Small intestine (tissue), 7 donors: Measurements from ENCODE around the gene IER3. TPM values are rescaled to one million over a fixed set of nuclear protein-coding genes. Genes with fewer than 3 reads are reported as not detected.
A peak's percentile ranks its signal among the peaks of the same experiment; 100 is the strongest.

Experiments used
- DNase-seq, 2 donors: peaks; one replicate each; pipeline versions ENCODE4 v3.0.0 to v3.0.0-alpha.2; 2013
- FAIRE-seq: peaks from 2 replicates; lab custom pipeline; 2012; peaks lifted over from hg19 to GRCh38; lab: Jason Lieb, UNC
- H3K27ac ChIP-seq, 3 donors: one replicate each; pipeline ENCODE4 v1.5.1; 2013; ENCODE audit warnings: low read length in 2 of 3, mild to moderate bottlenecking in 2 of 3, control low read depth in 1 of 3, inconsistent platforms in 1 of 3, low read depth in 1 of 3, moderate library complexity in 1 of 3
- H3K27me3 ChIP-seq, 3 donors: one replicate each; pipeline ENCODE4 v1.6.1; 2013; ENCODE audit warnings: low read length in 3 of 3, inconsistent platforms in 1 of 3; ENCODE audit not compliant: control insufficient read depth in 3 of 3, insufficient read depth in 3 of 3
- H3K36me3 ChIP-seq, 3 donors: one replicate each; pipeline ENCODE4 v1.6.1; 2013; ENCODE audit warnings: low read length in 3 of 3, inconsistent platforms in 1 of 3, low read depth in 1 of 3, mild to moderate bottlenecking in 1 of 3, moderate library complexity in 1 of 3; ENCODE audit not compliant: control insufficient read depth in 3 of 3, insufficient read depth in 2 of 3
- H3K4me1 ChIP-seq, 3 donors: one replicate each; pipeline ENCODE4 v1.6.1; 2013; ENCODE audit warnings: low read length in 2 of 3, inconsistent platforms in 1 of 3, low read depth in 1 of 3, mild to moderate bottlenecking in 1 of 3, moderate library complexity in 1 of 3; ENCODE audit not compliant: control insufficient read depth in 3 of 3, insufficient read depth in 2 of 3
- H3K4me3 ChIP-seq, 3 donors: one replicate each; pipeline ENCODE4 v1.5.1; 2013; ENCODE audit warnings: low read length in 3 of 3, control low read depth in 1 of 3, inconsistent platforms in 1 of 3, low read depth in 1 of 3, mild to moderate bottlenecking in 1 of 3, moderate library complexity in 1 of 3
- H3K9me3 ChIP-seq, 2 donors: one replicate each; pipeline ENCODE4 v1.6.1; 2013; ENCODE audit warnings: low read depth in 1 of 2, low read length in 1 of 2; ENCODE audit not compliant: control insufficient read depth in 2 of 2, insufficient read depth in 1 of 2
- WGBS, 3 donors: extraction: QIAGEN DNeasy Blood & Tissue Kit; methylation state at CpG; one replicate each; pipeline ENCODE4 v1.1.7; 2013; 5-methylcytosine and 5-hydroxymethylcytosine counted together
- polyA plus RNA-seq, 4 donors: library from polyadenylated mRNA; stranded (reverse) in 3 of 4; unstranded in 1 of 4; fragments of 200-250 nt in 3 of 4; fragments of 120-200 nt in 1 of 4; gene quantifications; one replicate each; pipeline versions ENCODE4 v1.2.1 to v1.2.3, GENCODE V29; 2013
- donor health status: healthy with polysubstance abuse.
- donor health status: control.
- donor health status: control.
- donor health status: Bipolar disorder and iron deficiency.
- donor health status: healthy.

The IER3 gene
- polyA plus RNA-seq, 4 donors = 13.4 to 69.5 (median 14.7) TPM

GRCh38 chr6:30782425-30783014 is 38.2 kb upstream of the IER3 start:
- H3K27ac ChIP-seq = peak overlapping the region; percentile 46 to 96 (median 95)
- no peaks in the 10 kb centered on the region for H3K36me3 ChIP-seq
- no peaks in the 10 kb centered on the region for H3K9me3 ChIP-seq
- H3K4me3 ChIP-seq = no peak overlapping the region
- DNase-seq (peak in 1 of 2 donors; percentile 39), FAIRE-seq (no peak)
- no peaks in the 10 kb centered on the region for H3K27me3 ChIP-seq
- peaks cover 0 to 41% (median 6%) of the 10 kb centered on the region in 3 donors for H3K4me1 ChIP-seq

GRCh38 chr6:30781743-30782424 is 37.5 kb upstream of the IER3 start:
- FAIRE-seq = no peak
- WGBS, 3 donors = 11 to 20% (median 14%) methylated on average over 13 of the region's 13 CpGs
- DNase-seq = peak; percentile 89 to 93
- H3K9me3 ChIP-seq = no peaks in the 10 kb centered on the region
- no peak overlapping the region for H3K4me3 ChIP-seq
- H3K27me3 ChIP-seq = no peaks in the 10 kb centered on the region
- H3K4me1 ChIP-seq = peaks cover 0 to 47% (median 6%) of the 10 kb centered on the region in 3 donors
- H3K36me3 ChIP-seq = no peaks in the 10 kb centered on the region
- peak overlapping the region; percentile 46 to 96 (median 95) for H3K27ac ChIP-seq

- 73 to 86% (median 85%) methylated on average over 4 of the region's 4 CpGs for WGBS, 3 donors
- Histone ChIP-seq H3K27me3 (no peaks in the 10 kb centered on the region), H3K36me3 (no peaks in the 10 kb centered on the region), H3K4me3 (no peak overlapping the region), H3K9me3 (no peaks in the 10 kb centered on the region), H3K27ac (peak overlapping the region; percentile 46 to 96 (median 95)), H3K4me1 (peaks cover 0 to 53% (median 6%) of the 10 kb centered on the region in 3 donors)
- FAIRE-seq (no peak), DNase-seq (no peak)
Observed at GRCh38 chr6:30781395-30781742, 37.0 kb upstream of the IER3 start.

GRCh38 chr6:30780642-30780920 is 36.2 kb upstream of the IER3 start:
- Histone ChIP-seq H3K27me3 (no peaks in the 10 kb centered on the region), H3K36me3 (no peaks in the 10 kb centered on the region), H3K27ac (peak overlapping the region in 1 of 3 donors; percentile 76), H3K9me3 (no peaks in the 10 kb centered on the region), H3K4me3 (no peak overlapping the region), H3K4me1 (peaks cover 0 to 55% (median 6%) of the 10 kb centered on the region in 3 donors)
- no peak for DNase-seq
- 83 to 95% (median 90%) methylated on average over 1 of the region's 1 CpG for WGBS, 3 donors
- no peak for FAIRE-seq

- Histone ChIP-seq H3K36me3 (no peaks in the 10 kb centered on the region), H3K9me3 (no peaks in the 10 kb centered on the region), H3K4me1 (peaks cover 0 to 55% (median 6%) of the 10 kb centered on the region in 3 donors), H3K27me3 (no peaks in the 10 kb centered on the region), H3K4me3 (no peak overlapping the region), H3K27ac (peak overlapping the region in 2 of 3 donors; percentile 47 to 76)
- FAIRE-seq = no peak
- no peak for DNase-seq
- WGBS, 3 donors = 82 to 87% (median 87%) methylated on average over 10 of the region's 10 CpGs
Observed at GRCh38 chr6:30779850-30780641, 35.7 kb upstream of the IER3 start.

- FAIRE-seq = no peak
- Histone ChIP-seq H3K36me3 (no peaks in the 10 kb centered on the region), H3K9me3 (no peaks in the 10 kb centered on the region), H3K4me1 (peaks cover 0 to 53% (median 6%) of the 10 kb centered on the region in 3 donors), H3K27ac (peak overlapping the region in 1 of 3 donors; percentile 76), H3K4me3 (no peak overlapping the region), H3K27me3 (no peaks in the 10 kb centered on the region)
- WGBS, 3 donors = 74 to 79% (median 76%) methylated on average over 3 of the region's 3 CpGs
- DNase-seq = no peak
Observed at GRCh38 chr6:30778001-30778635, 33.8 kb upstream of the IER3 start.

- FAIRE-seq (no peak), DNase-seq (no peak)
- H3K4me1 ChIP-seq = peaks cover 0 to 44% (median 3%) of the 10 kb centered on the region in 3 donors
- WGBS, 3 donors = 92 to 97% (median 95%) methylated on average over 3 of the region's 3 CpGs
- H3K4me3 ChIP-seq = no peak overlapping the region
- H3K9me3 ChIP-seq = no peaks in the 10 kb centered on the region
- H3K27me3 ChIP-seq = no peaks in the 10 kb centered on the region
- H3K27ac ChIP-seq = peak overlapping the region in 1 of 3 donors; percentile 2
- H3K36me3 ChIP-seq = no peaks in the 10 kb centered on the region
Observed at GRCh38 chr6:30777155-30777485, 32.8 kb upstream of the IER3 start.

- no peak overlapping the region for H3K27ac ChIP-seq
- FAIRE-seq (no peak), DNase-seq (peak; percentile 31 to 56)
- WGBS, 3 donors = 65 to 80% (median 76%) methylated on average over 5 of the region's 5 CpGs
- no peaks in the 10 kb centered on the region for H3K27me3 ChIP-seq
- no peak overlapping the region for H3K4me3 ChIP-seq
- H3K36me3 ChIP-seq = no peaks in the 10 kb centered on the region
- peaks cover 0 to 38% (median 3%) of the 10 kb centered on the region in 3 donors for H3K4me1 ChIP-seq
- no peaks in the 10 kb centered on the region for H3K9me3 ChIP-seq
Observed at GRCh38 chr6:30776390-30777154, 32.2 kb upstream of the IER3 start.
